ENCODE data around the gene E2F7. TPM values are rescaled to one million over a fixed set of nuclear protein-coding genes. Genes with fewer than 3 reads are reported as not detected.
A peak's percentile ranks its signal among the peaks of the same experiment; 100 is the strongest.

Gene E2F7
- total and polyA plus RNA-seq, 2 experiments from 2014 or later, result 31.8 to 40.3 TPM

- Mint-ChIP-seq H3K36me3 (ENCODE audit: low read depth) (no peaks in the 10 kb centered on the region), H3K27me3 (ENCODE audit: insufficient read depth, low read depth, poor library complexity) (peaks cover 2% of the 10 kb centered on the region), H3K4me3 (no peak overlapping the region), H3K4me1 (peaks cover 2% of the 10 kb centered on the region; the same call in 2 of the 3 replicates), H3K9me3 (no peaks in the 10 kb centered on the region; the same call in 2 of the 3 replicates), H3K27ac (no peak overlapping the region)
- Histone ChIP-seq H3K27ac (ENCODE audit: low read depth) (no peak overlapping the region), H3K27me3 (ENCODE audit: insufficient read depth) (no peaks in the 10 kb centered on the region), H3K79me2 (replicated peaks; ENCODE audit: insufficient read depth) (no peaks in the 10 kb centered on the region), H2AFZ (peak overlapping the region; percentile 34; the same call in 1 of the 2 replicates), H3K9me2 (ENCODE audit: insufficient read depth) (no peaks in the 10 kb centered on the region), H3F3A (replicated peaks; ENCODE audit: low read depth) (no peaks in the 10 kb centered on the region), H4K20me1 (replicated peaks; ENCODE audit: insufficient read depth) (no peaks in the 10 kb centered on the region), H3K4me3 (no peak overlapping the region), H3K4me2 (no peak overlapping the region), H3K4me1 (ENCODE audit: insufficient read depth) (no peaks in the 10 kb centered on the region), H3K36me3 (ENCODE audit: insufficient read depth) (no peaks in the 10 kb centered on the region)
- TF ChIP-seq, protein P1, sequence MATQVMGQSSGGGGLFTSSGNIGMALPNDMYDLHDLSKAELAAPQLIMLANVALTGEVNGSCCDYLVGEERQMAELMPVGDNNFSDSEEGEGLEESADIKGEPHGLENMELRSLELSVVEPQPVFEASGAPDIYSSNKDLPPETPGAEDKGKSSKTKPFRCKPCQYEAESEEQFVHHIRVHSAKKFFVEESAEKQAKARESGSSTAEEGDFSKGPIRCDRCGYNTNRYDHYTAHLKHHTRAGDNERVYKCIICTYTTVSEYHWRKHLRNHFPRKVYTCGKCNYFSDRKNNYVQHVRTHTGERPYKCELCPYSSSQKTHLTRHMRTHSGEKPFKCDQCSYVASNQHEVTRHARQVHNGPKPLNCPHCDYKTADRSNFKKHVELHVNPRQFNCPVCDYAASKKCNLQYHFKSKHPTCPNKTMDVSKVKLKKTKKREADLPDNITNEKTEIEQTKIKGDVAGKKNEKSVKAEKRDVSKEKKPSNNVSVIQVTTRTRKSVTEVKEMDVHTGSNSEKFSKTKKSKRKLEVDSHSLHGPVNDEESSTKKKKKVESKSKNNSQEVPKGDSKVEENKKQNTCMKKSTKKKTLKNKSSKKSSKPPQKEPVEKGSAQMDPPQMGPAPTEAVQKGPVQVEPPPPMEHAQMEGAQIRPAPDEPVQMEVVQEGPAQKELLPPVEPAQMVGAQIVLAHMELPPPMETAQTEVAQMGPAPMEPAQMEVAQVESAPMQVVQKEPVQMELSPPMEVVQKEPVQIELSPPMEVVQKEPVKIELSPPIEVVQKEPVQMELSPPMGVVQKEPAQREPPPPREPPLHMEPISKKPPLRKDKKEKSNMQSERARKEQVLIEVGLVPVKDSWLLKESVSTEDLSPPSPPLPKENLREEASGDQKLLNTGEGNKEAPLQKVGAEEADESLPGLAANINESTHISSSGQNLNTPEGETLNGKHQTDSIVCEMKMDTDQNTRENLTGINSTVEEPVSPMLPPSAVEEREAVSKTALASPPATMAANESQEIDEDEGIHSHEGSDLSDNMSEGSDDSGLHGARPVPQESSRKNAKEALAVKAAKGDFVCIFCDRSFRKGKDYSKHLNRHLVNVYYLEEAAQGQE (IDR thresholded peaks at IDR 0.05; ENCODE audit: unreplicated experiment), result no peak
- TF ChIP-seq EZH2phosphoT487 (IDR thresholded peaks at IDR 0.05; ENCODE audit: unreplicated experiment) (no peak), JUNB (IDR thresholded peaks at IDR 0.05; ENCODE audit: unreplicated experiment) (no peak), CREB1 (CRISPR knock-in tag; IDR thresholded peaks at IDR 0.05; ENCODE audit: low read depth) (no peak), ZNF462 (CRISPR knock-in tag; IDR thresholded peaks at IDR 0.05) (no peak), POLR2AphosphoS5 (IDR thresholded peaks at IDR 0.05; ENCODE audit: low read depth) (no peak), ETS1 (IDR thresholded peaks at IDR 0.05) (no peak), STAT1 (IDR thresholded peaks at IDR 0.05; ENCODE audit: unreplicated experiment) (no peak), ZNF114 (CRISPR knock-in tag; IDR thresholded peaks at IDR 0.05) (no peak), EZH2 (IDR thresholded peaks at IDR 0.05; ENCODE audit: low read depth, unreplicated experiment) (no peak), NANOG (IDR thresholded peaks at IDR 0.05; ENCODE audit: borderline replicate concordance) (no peak), ZNF331 (CRISPR knock-in tag; IDR thresholded peaks at IDR 0.05; ENCODE audit: low read depth) (no peak)
- TF ChIP-seq, protein P2, sequence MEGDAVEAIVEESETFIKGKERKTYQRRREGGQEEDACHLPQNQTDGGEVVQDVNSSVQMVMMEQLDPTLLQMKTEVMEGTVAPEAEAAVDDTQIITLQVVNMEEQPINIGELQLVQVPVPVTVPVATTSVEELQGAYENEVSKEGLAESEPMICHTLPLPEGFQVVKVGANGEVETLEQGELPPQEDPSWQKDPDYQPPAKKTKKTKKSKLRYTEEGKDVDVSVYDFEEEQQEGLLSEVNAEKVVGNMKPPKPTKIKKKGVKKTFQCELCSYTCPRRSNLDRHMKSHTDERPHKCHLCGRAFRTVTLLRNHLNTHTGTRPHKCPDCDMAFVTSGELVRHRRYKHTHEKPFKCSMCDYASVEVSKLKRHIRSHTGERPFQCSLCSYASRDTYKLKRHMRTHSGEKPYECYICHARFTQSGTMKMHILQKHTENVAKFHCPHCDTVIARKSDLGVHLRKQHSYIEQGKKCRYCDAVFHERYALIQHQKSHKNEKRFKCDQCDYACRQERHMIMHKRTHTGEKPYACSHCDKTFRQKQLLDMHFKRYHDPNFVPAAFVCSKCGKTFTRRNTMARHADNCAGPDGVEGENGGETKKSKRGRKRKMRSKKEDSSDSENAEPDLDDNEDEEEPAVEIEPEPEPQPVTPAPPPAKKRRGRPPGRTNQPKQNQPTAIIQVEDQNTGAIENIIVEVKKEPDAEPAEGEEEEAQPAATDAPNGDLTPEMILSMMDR (conservative IDR thresholded peaks at IDR 0.05; ENCODE audit: low read depth in 2 of 2), result no peak
- DNase-seq (ENCODE audit: low spot score), result no peak
- no peak for ATAC-seq
Observed at GRCh38 chr12:77005611-77006098, 59.7 kb downstream of the E2F7 start.

Data from GM23338 (cell line).